ENCODE results near the gene DCLRE1C. TPM values are rescaled to one million over a fixed set of nuclear protein-coding genes. Genes with fewer than 3 reads are reported as not detected.
"Not testable (repeated sequence)": the region's sequence is repeated elsewhere in the genome, so short reads cannot be mapped to it uniquely, and the experiment has no call there.

Gene DCLRE1C
- total RNA-seq, 1 donor from 2014 or later, result 5.5 TPM

- Mint-ChIP-seq H3K4me3 (ENCODE audit: unreplicated experiment) (no peak overlapping the region), H3K9me3 (ENCODE audit: unreplicated experiment) (no peaks in the 10 kb centered on the region), H3K27me3 (ENCODE audit: unreplicated experiment) (peaks cover 2% of the 10 kb centered on the region), H3K36me3 (ENCODE audit: low read depth, unreplicated experiment) (peaks cover 68% of the 10 kb centered on the region), H3K4me1 (ENCODE audit: unreplicated experiment) (peaks cover 6% of the 10 kb centered on the region), H3K27ac (ENCODE audit: unreplicated experiment) (no peak overlapping the region)
- no peak for DNase-seq (ENCODE audit: low spot score)
- TF ChIP-seq, protein P1, sequence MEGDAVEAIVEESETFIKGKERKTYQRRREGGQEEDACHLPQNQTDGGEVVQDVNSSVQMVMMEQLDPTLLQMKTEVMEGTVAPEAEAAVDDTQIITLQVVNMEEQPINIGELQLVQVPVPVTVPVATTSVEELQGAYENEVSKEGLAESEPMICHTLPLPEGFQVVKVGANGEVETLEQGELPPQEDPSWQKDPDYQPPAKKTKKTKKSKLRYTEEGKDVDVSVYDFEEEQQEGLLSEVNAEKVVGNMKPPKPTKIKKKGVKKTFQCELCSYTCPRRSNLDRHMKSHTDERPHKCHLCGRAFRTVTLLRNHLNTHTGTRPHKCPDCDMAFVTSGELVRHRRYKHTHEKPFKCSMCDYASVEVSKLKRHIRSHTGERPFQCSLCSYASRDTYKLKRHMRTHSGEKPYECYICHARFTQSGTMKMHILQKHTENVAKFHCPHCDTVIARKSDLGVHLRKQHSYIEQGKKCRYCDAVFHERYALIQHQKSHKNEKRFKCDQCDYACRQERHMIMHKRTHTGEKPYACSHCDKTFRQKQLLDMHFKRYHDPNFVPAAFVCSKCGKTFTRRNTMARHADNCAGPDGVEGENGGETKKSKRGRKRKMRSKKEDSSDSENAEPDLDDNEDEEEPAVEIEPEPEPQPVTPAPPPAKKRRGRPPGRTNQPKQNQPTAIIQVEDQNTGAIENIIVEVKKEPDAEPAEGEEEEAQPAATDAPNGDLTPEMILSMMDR (IDR thresholded peaks at IDR 0.05; ENCODE audit: unreplicated experiment), result no peak
Observed at GRCh38 chr10:14910953-14911352, 42.9 kb downstream of the DCLRE1C start.

DNA sequence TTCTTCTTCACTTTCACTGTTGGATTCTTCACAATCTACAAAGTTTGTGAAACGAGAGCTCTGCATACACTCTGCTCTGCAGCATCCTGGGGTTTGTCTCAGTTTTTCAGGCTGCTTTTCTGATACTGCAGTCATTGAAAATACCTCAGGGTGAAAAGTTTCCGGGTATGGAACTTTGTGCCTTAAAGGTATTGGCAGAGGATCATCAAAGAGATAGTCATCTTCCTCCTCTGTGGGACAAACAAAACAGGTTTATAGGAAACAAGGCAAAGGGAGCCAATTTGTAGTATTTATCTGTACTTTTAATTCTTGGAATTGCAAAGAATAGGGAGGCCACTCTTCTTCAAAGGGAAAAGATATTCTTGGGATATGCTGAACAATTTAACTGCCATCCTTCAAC, 44.8 kb downstream of the DCLRE1C start:
- peaks cover 6% of the 10 kb centered on the region for H3K4me1 Mint-ChIP-seq (ENCODE audit: unreplicated experiment)
- no peaks in the 10 kb centered on the region for H3K9me3 Mint-ChIP-seq (ENCODE audit: unreplicated experiment)
- H3K27me3 Mint-ChIP-seq (ENCODE audit: unreplicated experiment), result peaks cover 2% of the 10 kb centered on the region
- H3K36me3 Mint-ChIP-seq (ENCODE audit: low read depth, unreplicated experiment), result peaks cover 54% of the 10 kb centered on the region
- no peak overlapping the region for H3K4me3 Mint-ChIP-seq (ENCODE audit: unreplicated experiment)
- H3K27ac Mint-ChIP-seq (ENCODE audit: unreplicated experiment), result no peak overlapping the region
- DNase-seq (ENCODE audit: low spot score), result no peak
- TF ChIP-seq, protein P1 (IDR thresholded peaks at IDR 0.05; ENCODE audit: unreplicated experiment), result no peak

DNA sequence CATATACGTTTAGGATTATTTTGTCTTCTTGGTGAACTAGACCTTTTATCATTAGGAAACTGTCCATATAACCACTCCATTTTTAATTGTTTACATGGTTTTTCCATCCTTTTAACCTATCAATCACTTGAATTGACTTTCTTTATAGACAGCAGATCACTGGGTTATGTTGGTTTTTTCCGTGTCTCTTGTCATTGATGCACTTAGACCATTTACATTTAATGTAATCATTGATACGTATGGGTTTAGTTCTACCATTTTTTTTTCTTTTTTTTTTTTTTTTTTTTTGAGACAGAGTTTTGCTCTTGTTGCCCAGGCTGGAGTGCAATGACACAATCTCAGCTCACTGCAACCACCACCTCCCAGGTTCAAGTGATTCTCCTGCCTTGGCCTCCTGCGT, 46.3 kb downstream of the DCLRE1C start:
- not testable (repeated sequence) for H3K27me3 Mint-ChIP-seq (ENCODE audit: unreplicated experiment); H3K4me3 Mint-ChIP-seq (ENCODE audit: unreplicated experiment); H3K4me1 Mint-ChIP-seq (ENCODE audit: unreplicated experiment); DNase-seq (ENCODE audit: low spot score); H3K9me3 Mint-ChIP-seq (ENCODE audit: unreplicated experiment); H3K27ac Mint-ChIP-seq (ENCODE audit: unreplicated experiment)
- peaks cover 44% of the 10 kb centered on the region for H3K36me3 Mint-ChIP-seq (ENCODE audit: low read depth, unreplicated experiment)

- Mint-ChIP-seq H3K4me3 (ENCODE audit: unreplicated experiment) (no peak overlapping the region), H3K9me3 (ENCODE audit: unreplicated experiment) (no peaks in the 10 kb centered on the region), H3K36me3 (ENCODE audit: low read depth, unreplicated experiment) (peaks cover 39% of the 10 kb centered on the region), H3K27me3 (ENCODE audit: unreplicated experiment) (peaks cover 2% of the 10 kb centered on the region), H3K27ac (ENCODE audit: unreplicated experiment) (no peak overlapping the region), H3K4me1 (ENCODE audit: unreplicated experiment) (peaks cover 6% of the 10 kb centered on the region)
- no peak for DNase-seq (ENCODE audit: low spot score)
- TF ChIP-seq, protein P1 (IDR thresholded peaks at IDR 0.05; ENCODE audit: unreplicated experiment), result no peak
Observed at GRCh38 chr10:14906765-14907164, 47.1 kb downstream of the DCLRE1C start.

DNA sequence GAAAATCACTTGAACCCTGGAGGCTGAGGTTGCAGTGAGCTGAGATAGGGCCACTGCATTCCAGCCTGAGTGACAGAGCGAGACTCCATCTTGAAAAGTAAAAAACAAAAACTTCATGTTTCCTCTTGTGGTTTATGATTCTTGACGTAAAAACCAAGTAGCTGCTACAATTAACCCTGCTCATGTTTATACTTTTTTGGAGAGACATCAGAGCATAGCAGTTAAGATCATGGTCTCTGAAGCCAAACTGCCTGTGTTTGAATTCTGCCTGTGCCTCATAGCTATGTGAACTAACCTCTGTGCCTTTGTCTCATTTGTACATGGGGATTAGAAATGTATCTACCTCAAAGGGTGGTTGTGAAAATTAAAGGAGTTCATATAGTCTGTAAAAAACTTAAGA, 48.0 kb downstream of the DCLRE1C start:
- no peaks in the 10 kb centered on the region for H3K9me3 Mint-ChIP-seq (ENCODE audit: unreplicated experiment)
- no peak for DNase-seq (ENCODE audit: low spot score)
- TF ChIP-seq, protein P1 (IDR thresholded peaks at IDR 0.05; ENCODE audit: unreplicated experiment), result no peak
- peaks cover 6% of the 10 kb centered on the region for H3K4me1 Mint-ChIP-seq (ENCODE audit: unreplicated experiment)
- H3K27ac Mint-ChIP-seq (ENCODE audit: unreplicated experiment), result no peak overlapping the region
- H3K27me3 Mint-ChIP-seq (ENCODE audit: unreplicated experiment), result peaks cover 2% of the 10 kb centered on the region
- H3K4me3 Mint-ChIP-seq (ENCODE audit: unreplicated experiment), result no peak overlapping the region
- H3K36me3 Mint-ChIP-seq (ENCODE audit: low read depth, unreplicated experiment), result peaks cover 30% of the 10 kb centered on the region

DNA sequence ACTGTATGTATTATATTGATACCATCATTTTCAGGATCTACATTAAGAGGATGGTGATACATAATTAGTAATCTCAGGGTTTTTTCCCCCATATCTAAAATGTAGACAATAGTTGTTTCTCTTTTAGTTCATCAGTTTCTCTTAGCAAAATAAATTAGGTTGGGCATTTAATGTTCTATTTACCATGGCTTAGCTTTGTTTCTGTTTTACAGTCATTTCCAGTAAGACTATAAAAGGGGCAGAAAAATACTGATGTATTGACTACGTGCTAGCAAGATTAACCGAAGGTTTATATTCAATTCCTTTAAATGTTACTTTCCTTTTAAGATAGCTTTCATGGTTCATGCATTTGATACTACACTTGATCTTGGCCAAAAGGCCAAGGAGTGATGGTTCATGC, 49.0 kb downstream of the DCLRE1C start:
- H3K27me3 Mint-ChIP-seq (ENCODE audit: unreplicated experiment), result no peaks in the 10 kb centered on the region
- TF ChIP-seq, protein P1 (IDR thresholded peaks at IDR 0.05; ENCODE audit: unreplicated experiment), result no peak
- H3K36me3 Mint-ChIP-seq (ENCODE audit: low read depth, unreplicated experiment), result peaks cover 20% of the 10 kb centered on the region
- H3K9me3 Mint-ChIP-seq (ENCODE audit: unreplicated experiment), result no peaks in the 10 kb centered on the region
- no peak overlapping the region for H3K27ac Mint-ChIP-seq (ENCODE audit: unreplicated experiment)
- DNase-seq (ENCODE audit: low spot score), result no peak
- H3K4me3 Mint-ChIP-seq (ENCODE audit: unreplicated experiment), result no peak overlapping the region
- peaks cover 6% of the 10 kb centered on the region for H3K4me1 Mint-ChIP-seq (ENCODE audit: unreplicated experiment)

Measured in endothelial cell (in vitro differentiated cells).